HG03039 (cell line): ENCODE results near the gene GPR137B.
"Not testable (repeated sequence)": the region's sequence is repeated elsewhere in the genome, so short reads cannot be mapped to it uniquely, and the experiment has no call there.

ENCODE experiments used
- ATAC-seq: cut with Tn5 transposase; IDR thresholded peaks from one replicate; pipeline ENCODE4 v1.9.1; 2021; ENCODE audit warnings: mild to moderate bottlenecking, moderate library complexity; ENCODE audit not compliant: unreplicated experiment

The GPR137B gene

GRCh38 chr1:236159704-236160539 lies 17.6 kb downstream of the GPR137B start:
- peak; percentile 48 for ATAC-seq

DNA sequence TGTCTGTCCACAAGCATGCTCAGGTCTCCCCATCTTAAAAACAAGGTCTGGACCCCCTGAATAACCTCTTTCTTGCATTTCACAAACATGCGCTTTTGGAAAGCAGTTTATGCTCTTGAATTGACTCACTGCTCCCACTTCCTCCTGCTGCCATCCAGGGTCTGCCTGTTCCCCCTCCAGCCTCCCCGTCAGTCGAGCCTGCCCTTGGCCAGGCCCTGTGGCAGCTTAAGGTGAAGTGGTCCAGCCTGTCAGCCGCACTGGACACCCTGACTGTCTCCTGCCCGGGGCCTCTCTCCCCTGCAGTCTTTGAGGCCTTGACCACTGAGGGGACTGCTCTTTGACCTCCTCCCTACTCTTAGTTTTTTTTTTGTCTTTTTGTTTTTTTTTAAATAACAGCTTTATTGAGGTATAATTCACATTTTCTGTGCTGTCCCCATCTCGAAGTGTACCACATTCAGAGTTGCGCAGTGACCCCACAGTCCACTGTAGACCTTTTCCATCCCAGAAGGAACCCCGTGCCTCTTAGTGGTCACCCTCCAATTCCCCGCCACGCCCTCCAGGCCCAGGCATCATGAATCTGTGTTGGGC lies 18.3 kb downstream of the GPR137B start:
- no peak for ATAC-seq

- no peak for ATAC-seq
Measured at GRCh38 chr1:236161230-236161629, 18.9 kb downstream of the GPR137B start.

DNA sequence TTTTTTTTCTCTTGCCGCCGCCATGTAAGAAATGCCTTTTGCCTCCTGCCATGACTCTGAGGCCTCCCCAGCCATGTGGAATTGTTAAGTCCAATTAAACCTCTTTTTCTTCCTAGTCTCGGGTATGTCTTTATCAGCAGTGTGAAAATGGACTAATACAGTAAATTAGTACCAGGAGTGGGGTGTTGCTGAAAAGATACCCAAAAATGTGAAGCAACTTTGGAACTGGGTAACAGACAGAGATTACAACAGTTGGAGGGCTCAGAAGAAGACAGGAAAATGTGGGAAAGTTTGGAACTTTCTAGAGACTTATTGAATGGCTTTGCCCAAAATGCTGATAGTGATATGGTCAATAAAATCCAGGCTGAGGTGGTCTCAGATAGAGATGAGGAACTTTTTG lies 19.4 kb downstream of the GPR137B start:
- ATAC-seq, result not testable (repeated sequence)

DNA sequence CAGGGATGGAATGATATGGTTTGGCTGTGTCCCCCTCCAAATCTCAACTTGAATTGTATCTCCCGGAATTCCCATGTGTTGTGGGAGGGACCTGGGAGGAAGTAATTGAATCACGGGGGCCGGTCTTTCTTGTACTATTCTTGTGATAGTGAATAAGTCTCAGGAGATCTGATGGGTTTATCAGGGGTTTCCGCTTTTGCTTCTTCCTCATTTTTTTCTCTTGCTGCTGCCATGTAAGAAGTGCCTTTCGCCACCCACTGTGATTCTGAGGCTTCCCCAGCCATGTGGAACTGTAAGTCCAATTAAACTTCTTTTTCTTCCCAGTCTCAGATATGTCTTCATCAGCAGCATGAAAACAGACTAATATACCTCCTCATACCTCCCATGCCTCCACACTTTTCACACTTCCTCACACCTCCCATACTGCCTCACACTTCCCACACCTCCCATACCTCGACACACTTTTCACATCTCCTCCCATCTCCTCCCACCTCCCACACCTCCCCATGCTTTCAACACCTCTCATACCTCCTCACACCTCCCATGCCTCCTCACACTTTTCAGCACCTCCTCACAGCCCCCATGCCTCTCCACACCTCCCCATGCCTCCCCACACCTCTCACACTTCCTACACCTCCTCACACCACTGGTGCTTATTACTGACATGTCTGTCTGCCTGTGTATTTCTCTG lies 21.3 kb downstream of the GPR137B start:
- no peak for ATAC-seq

DNA sequence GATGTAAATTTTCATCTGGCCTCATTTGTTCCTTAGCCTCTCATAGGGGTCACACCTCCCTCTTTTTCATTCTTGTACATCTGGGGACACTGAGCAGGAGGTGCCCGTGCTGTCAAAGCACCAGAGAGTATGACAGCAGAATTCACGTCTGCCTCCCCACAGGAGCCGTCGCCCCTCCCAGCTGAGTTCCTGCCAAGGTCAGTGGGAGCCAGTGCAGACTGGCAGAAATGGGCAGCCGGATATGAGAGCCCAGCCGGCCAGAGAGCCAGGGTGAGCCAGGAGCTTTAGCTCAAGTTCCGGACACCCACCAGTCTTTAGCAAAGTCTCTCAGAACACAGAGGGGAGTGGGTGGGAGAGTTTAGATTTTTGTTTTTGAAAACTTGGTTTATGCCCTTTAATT lies 21.9 kb downstream of the GPR137B start:
- no peak for ATAC-seq

- ATAC-seq, result no peak
Measured at GRCh38 chr1:236165238-236165981, 23.1 kb downstream of the GPR137B start.

GRCh38 chr1:236166041-236166440 lies 23.7 kb downstream of the GPR137B start:
- ATAC-seq, result no peak

GRCh38 chr1:236167154-236167553 lies 24.8 kb downstream of the GPR137B start:
- ATAC-seq, result no peak

DNA sequence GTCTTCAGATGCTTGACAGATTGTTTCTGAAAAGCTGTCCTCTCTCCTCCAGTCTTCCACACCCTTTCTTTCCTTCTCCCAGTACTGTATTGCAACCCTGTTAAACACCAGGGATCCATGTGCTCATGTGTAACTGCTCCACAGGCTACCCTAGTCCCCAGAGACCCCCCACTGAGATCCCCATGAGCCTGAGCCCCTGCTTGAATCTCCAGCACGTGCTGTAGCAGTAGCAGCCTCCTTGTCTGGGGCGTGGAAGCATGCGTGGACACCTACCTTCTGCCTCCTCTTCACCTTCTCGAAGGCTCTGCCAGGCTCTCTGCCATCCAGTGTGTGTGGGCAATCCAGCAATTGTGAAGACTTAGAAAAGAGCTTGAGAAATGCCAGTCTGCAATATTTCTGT lies 25.2 kb downstream of the GPR137B start:
- no peak for ATAC-seq

DNA sequence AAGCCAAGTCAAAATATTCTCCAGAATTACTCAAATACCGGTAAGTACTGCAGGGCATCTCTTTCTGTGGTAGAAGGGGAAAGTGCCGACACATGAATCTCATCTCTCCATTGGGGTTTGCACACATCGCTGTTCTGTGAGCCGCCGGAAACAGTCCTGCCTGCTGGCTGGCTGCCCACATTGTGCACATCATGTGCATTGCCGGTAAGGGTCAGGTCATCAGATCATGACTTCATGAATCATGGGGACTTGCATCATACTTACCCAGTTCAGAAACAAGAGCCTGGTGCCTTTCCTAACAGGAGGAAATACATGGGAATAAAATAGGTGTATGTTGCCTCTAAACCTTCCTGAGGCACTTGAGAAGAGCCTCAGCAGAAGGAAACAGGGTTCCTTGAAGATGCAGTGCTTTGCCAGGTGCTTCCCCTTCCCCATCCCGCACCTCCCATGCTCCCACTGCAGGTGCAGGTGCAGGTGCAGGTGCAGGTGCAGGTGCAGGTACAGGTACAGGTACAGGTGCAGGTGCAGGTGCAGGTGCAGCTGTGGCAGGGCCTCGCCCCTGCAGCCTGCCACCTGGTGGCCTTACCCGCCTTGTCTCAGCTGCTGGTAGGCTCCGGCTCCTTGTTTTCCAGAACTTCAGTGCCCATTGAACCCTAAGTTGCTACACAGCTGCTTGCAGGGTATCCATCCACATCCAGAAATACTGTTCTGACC lies 26.5 kb downstream of the GPR137B start:
- no peak for ATAC-seq

- no peak for ATAC-seq
Measured at GRCh38 chr1:236172041-236172579, 29.8 kb downstream of the GPR137B start.

DNA sequence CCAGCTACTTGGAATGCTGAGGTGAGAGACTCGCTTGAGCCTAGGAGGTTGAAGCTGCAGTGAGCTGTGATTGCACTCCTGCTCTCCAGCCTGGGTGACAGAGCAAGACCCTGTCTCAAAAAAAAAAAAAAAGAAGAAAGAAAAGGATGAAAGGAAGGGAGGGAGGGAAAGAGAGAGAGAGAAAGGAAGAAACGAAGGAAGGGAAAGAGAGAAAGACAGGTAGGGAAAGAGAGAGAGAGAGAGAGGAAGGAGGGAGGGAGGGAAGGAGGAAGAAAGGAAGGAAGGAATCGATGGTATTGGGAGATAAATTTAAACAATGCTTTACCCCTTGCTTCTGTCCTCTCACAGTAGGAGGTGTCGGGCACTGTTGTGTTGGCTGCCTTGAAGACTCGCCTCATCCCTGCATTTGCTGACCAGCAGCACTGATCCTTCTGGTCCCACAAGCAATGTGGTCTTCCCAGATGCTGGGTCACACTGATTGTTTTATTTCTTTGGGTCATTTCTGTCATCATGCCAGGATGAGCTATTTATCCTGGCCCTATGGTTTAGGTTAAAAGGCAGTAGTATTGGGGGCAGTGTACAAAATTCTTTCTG lies 30.9 kb downstream of the GPR137B start:
- no peak for ATAC-seq

DNA sequence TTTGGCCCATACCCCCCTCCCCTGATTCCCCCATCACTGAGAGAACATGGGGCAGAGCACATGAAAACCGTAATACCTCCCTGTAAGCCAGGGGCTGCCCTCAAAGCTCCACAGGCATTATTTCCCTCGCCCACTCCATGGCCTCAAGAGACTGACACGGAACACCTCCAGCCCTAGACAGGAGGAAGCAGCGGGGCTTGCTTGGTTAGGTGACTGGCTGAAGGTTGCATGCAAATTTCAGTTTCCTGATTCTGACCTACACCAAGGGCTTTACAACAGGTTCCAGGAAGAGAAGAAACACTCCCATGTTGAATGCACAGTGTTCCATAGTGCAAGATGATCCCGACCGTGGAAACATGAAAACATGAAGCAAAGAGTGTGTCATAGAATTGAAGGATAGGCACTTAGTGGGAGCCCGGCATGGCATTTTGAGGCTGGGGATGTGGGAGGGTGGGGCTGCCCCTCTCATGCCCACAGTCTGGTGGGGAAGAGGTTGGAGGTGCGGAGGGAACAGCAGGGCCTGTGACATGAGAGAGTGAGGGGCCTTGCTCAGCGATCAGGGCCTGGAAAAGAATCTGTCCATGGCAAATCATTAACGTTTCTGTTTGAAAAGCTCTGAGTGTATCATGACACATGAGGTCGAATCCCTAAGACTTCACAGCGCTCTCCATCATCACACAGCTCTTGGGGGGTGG lies 33.5 kb downstream of the GPR137B start:
- ATAC-seq, result peak; percentile 63

DNA sequence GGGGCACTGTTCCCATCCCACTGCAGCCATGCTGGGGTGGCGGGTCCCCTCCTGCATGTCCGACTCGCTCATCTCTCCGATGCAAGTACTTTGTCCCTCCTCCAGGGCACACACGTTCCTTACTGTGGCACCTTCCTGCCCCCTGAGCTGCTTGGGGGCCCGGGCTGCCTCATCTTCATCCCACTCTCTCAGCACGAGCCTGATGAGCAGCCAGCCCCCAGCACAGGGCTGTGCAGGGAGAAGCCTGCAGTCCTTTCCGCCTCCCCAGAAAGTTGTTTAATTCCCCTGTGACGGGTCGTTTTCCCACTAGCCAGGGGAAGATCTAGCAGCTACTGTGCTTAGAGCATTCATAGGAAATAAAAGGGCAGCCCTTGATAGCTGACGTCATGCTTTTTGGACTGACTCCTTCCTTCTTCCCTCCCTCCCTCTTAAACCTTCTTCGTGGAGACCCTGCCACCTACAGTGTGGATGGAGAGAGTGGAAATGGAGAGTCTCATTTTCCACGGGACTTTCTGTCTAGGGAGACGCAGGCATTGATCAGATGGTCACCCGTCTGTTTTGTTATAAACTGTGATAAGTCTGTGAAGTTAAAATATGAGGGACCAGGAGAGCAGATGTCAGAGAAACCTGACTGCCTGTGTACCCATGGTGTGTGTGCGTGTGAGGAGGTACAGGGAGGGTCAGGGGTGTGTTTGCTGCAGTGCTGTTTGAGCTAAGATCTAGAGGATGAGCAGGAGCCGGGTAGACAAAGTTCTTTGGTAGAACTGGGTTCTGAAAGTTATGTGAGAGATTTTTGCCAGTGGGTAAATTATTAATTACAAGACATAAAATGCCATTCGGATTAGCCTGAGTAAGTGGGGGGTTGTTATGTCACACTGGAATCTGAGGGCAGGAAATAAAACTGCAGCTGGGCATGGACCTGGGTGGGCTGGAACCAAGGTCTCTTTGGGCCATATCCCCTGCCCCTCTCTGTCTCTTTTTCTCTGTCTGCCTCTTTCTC lies 34.3 kb downstream of the GPR137B start:
- ATAC-seq, result no peak

- no peak for ATAC-seq
Measured at GRCh38 chr1:236179634-236180033, 37.3 kb downstream of the GPR137B start.

- ATAC-seq, result no peak
Measured at GRCh38 chr1:236181059-236181458, 38.7 kb downstream of the GPR137B start.

GRCh38 chr1:236185687-236186086 lies 43.3 kb downstream of the GPR137B start:
- no peak for ATAC-seq
